Mesenchymal stem cell (in vitro differentiated cells and primary cell): ENCODE results near the gene KLHL14. TPM values are rescaled to one million over a fixed set of nuclear protein-coding genes. Genes with fewer than 3 reads are reported as not detected.

ENCODE experiments used
- DNase-seq: peaks from one replicate; pipeline ENCODE4 v3.0.0-alpha.2; 2013
- H2AFZ ChIP-seq: one replicate; pipeline ENCODE4 v1.6.1; 2013; ENCODE audit warnings: low read depth, mild to moderate bottlenecking, control low read depth, inconsistent platforms, low read length, moderate library complexity
- H2AK5ac ChIP-seq: 2 replicates; pipeline ENCODE4 v1.6.1; 2013; ENCODE audit warnings: low read length, moderate library complexity, mild to moderate bottlenecking, inconsistent platforms; ENCODE audit not compliant: severe bottlenecking
- H2BK120ac ChIP-seq: one replicate; pipeline ENCODE4 v1.6.1; 2013; ENCODE audit warnings: low read depth, mild to moderate bottlenecking, inconsistent platforms, low read length, moderate library complexity
- H2BK12ac ChIP-seq, 2 experiments: one replicate each; pipeline ENCODE4 v1.6.1; 2013; ENCODE audit warnings: inconsistent platforms in 2 of 2, low read length in 2 of 2, mild to moderate bottlenecking in 2 of 2, moderate library complexity in 2 of 2, control low read depth in 1 of 2
- H2BK15ac ChIP-seq: one replicate; pipeline ENCODE4 v1.6.1; 2013; ENCODE audit warnings: mild to moderate bottlenecking, low read depth, inconsistent platforms; ENCODE audit not compliant: poor library complexity, severe bottlenecking
- H2BK5ac ChIP-seq: 2 replicates; pipeline ENCODE4 v1.6.1; 2013; ENCODE audit warnings: low read depth, mild to moderate bottlenecking, low read length, control low read depth, inconsistent platforms; ENCODE audit not compliant: poor library complexity, severe bottlenecking
- H3K14ac ChIP-seq, 2 experiments: one replicate each; pipeline ENCODE4 v1.6.1; 2013; ENCODE audit warnings: inconsistent platforms in 2 of 2, low read length in 2 of 2, control low read depth in 1 of 2, mild to moderate bottlenecking in 1 of 2, moderate library complexity in 1 of 2
- H3K18ac ChIP-seq, 2 experiments: one replicate each; pipeline ENCODE4 v1.6.1; 2013; ENCODE audit warnings: inconsistent platforms in 2 of 2, low read length in 2 of 2, control low read depth in 1 of 2, low read depth in 1 of 2, mild to moderate bottlenecking in 1 of 2
- H3K23ac ChIP-seq, 2 experiments: one replicate each; pipeline ENCODE4 v1.6.1; 2013; ENCODE audit warnings: inconsistent platforms in 2 of 2, low read length in 2 of 2, mild to moderate bottlenecking in 2 of 2, moderate library complexity in 2 of 2, control low read depth in 1 of 2
- H3K27ac ChIP-seq: 2 replicates; pipeline ENCODE4 v1.5.1; 2013; ENCODE audit warnings: mild to moderate bottlenecking, moderate library complexity, low read length, control low read depth, inconsistent platforms; ENCODE audit not compliant: poor library complexity, severe bottlenecking
- H3K27me3 ChIP-seq, 2 experiments: 2 replicates each; pipeline versions ENCODE4 v1.6.1 to v1.7.0; 2013; ENCODE audit warnings: low read length in 2 of 2, mild to moderate bottlenecking in 2 of 2, moderate library complexity in 2 of 2, control low read depth in 1 of 2, inconsistent platforms in 1 of 2; ENCODE audit not compliant: control insufficient read depth in 1 of 2, insufficient read depth in 1 of 2
- H3K36me3 ChIP-seq, 2 experiments: 2 replicates each; pipeline versions ENCODE4 v1.6.1 to v1.7.0; 2013; ENCODE audit warnings: low read length in 2 of 2, control low read depth in 1 of 2, inconsistent platforms in 1 of 2, low read depth in 1 of 2, mild to moderate bottlenecking in 1 of 2; ENCODE audit not compliant: insufficient read depth in 2 of 2, control insufficient read depth in 1 of 2
- H3K4ac ChIP-seq, 2 experiments: one replicate each; pipeline ENCODE4 v1.6.1; 2013; ENCODE audit warnings: inconsistent platforms in 2 of 2, low read length in 2 of 2, mild to moderate bottlenecking in 2 of 2, moderate library complexity in 2 of 2, control low read depth in 1 of 2, low read depth in 1 of 2
- H3K4me1 ChIP-seq: 2 replicates; pipeline ENCODE4 v1.6.1; 2013; ENCODE audit warnings: low read depth, low read length, control low read depth; ENCODE audit not compliant: control insufficient read depth, insufficient read depth
- H3K4me2 ChIP-seq: 2 replicates; pipeline ENCODE4 v1.6.1; 2013; ENCODE audit warnings: low read length, mild to moderate bottlenecking, inconsistent platforms; ENCODE audit not compliant: poor library complexity, severe bottlenecking
- H3K4me3 ChIP-seq, 2 experiments: 2 replicates each; pipeline versions ENCODE4 v1.5.1 to v1.7.0; 2013; ENCODE audit warnings: low read length in 2 of 2, mild to moderate bottlenecking in 2 of 2, control low read depth in 1 of 2, low read depth in 1 of 2; ENCODE audit not compliant: insufficient read depth in 1 of 2
- H3K79me1 ChIP-seq: replicated peaks from 2 replicates; pipeline ENCODE4 v1.6.1; 2013; ENCODE audit warnings: mild to moderate bottlenecking, control low read depth, low read length, inconsistent platforms; ENCODE audit not compliant: poor library complexity, severe bottlenecking
- H3K9ac ChIP-seq: 2 replicates; pipeline ENCODE4 v1.7.0; 2013; ENCODE audit warnings: mild to moderate bottlenecking, low read length, moderate library complexity
- H3K9me3 ChIP-seq: 2 replicates; pipeline ENCODE4 v1.7.0; 2013; ENCODE audit warnings: mild to moderate bottlenecking, low read length; ENCODE audit not compliant: control insufficient read depth
- H4K8ac ChIP-seq: one replicate; pipeline ENCODE4 v1.6.1; 2013; ENCODE audit warnings: inconsistent platforms, mild to moderate bottlenecking, low read length, moderate library complexity
- H4K91ac ChIP-seq: one replicate; pipeline ENCODE4 v1.6.1; 2013; ENCODE audit warnings: mild to moderate bottlenecking, low read length, inconsistent platforms
- WGBS: methylation state at CpG from one replicate; pipeline ENCODE4 v1.1.7; 2013; ENCODE audit warnings: mixed read lengths; 5-methylcytosine and 5-hydroxymethylcytosine counted together
- polyA plus RNA-seq, 2 experiments: library from polyadenylated mRNA; stranded (reverse); fragments of 200-250 nt; gene quantifications; one replicate each; pipeline ENCODE4 v1.2.3, GENCODE V29; 2013

KLHL14 gene, protein sequence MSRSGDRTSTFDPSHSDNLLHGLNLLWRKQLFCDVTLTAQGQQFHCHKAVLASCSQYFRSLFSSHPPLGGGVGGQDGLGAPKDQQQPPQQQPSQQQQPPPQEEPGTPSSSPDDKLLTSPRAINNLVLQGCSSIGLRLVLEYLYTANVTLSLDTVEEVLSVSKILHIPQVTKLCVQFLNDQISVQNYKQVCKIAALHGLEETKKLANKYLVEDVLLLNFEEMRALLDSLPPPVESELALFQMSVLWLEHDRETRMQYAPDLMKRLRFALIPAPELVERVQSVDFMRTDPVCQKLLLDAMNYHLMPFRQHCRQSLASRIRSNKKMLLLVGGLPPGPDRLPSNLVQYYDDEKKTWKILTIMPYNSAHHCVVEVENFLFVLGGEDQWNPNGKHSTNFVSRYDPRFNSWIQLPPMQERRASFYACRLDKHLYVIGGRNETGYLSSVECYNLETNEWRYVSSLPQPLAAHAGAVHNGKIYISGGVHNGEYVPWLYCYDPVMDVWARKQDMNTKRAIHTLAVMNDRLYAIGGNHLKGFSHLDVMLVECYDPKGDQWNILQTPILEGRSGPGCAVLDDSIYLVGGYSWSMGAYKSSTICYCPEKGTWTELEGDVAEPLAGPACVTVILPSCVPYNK
- polyA plus RNA-seq (2013, experiment 1 of 2): 18.0 TPM
- polyA plus RNA-seq (2013, experiment 2 of 2): 17.8 TPM

DNA sequence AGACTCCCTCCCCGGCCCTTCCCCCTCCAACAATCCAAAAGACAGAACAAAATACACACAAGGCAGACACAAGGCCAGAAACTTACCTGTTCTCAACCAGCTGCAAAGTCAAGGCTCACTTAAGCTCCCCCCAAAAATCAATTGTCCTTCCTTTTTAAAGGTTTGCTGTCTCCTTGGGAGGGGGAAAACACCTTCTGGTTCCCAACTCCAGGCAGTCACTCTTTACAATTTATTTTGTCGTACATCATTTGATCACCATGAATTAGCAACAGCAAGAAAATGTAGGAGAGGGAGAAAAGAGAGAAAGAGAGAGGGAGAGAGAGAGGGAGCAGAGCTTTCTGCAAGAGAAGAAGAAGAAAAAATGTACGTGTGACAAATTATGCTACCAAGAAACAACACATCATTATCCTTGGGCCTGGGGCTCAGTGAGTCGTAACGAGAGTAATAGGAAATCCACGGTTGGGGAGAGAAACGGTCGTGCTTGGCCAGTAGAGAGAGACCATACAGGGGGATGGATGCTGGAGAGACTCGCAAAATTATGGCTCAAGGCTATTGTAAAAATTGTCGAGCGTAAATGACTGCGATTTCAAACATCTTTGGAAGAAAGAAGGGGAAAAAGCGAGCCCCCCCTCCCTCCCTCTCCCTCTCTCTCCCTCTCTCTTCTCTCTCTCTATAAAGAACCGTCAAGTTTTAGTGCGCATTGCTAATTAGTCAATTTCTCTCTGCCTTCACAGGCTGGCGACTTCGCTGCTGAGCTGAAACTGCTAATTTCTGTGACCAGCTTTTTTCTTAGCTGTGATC lies at the start of gene KLHL14:
KLHL14 (minus strand) TSS at position 443 of the 801 bp plus-strand sequence. CDS start 2,432 bp downstream, outside the sequence.
- Histone ChIP-seq H3K9ac (no peak within 1 kb of the TSS), H2BK5ac (no peak within 1 kb of the TSS), H3K36me3 (no peaks in the 10 kb centered on the region), H2BK12ac (peak within 1 kb of the TSS in 1 of 2 experiments; percentile 59), H3K4me2 (peak within 1 kb of the TSS; percentile 74), H3K9me3 (no peaks in the 10 kb centered on the region), H4K91ac (peak within 1 kb of the TSS; percentile 47), H2BK15ac (no peak within 1 kb of the TSS), H3K23ac (peak within 1 kb of the TSS in 1 of 2 experiments; percentile 86), H2AK5ac (no peak within 1 kb of the TSS), H3K4me1 (peaks cover 25% of the 10 kb centered on the region), H3K27ac (no peak within 1 kb of the TSS), H3K4me3 (peak within 1 kb of the TSS; percentile 41 to 61), H3K4ac (peak within 1 kb of the TSS; percentile 65 to 76), H3K18ac (peak within 1 kb of the TSS; percentile 48 to 86), H2AFZ (peak within 1 kb of the TSS; percentile 29), H2BK120ac (peak within 1 kb of the TSS; percentile 22), H3K79me1 (no peaks in the 10 kb centered on the region), H3K14ac (peak within 1 kb of the TSS in 1 of 2 experiments; percentile 64), H3K27me3 (peaks cover 11 to 49% of the 10 kb centered on the region in 2 experiments), H4K8ac (peak within 1 kb of the TSS; percentile 64)
- peak; percentile 23 for DNase-seq
- WGBS: 13% methylated on average over 12 of the region's 17 CpGs

DNA sequence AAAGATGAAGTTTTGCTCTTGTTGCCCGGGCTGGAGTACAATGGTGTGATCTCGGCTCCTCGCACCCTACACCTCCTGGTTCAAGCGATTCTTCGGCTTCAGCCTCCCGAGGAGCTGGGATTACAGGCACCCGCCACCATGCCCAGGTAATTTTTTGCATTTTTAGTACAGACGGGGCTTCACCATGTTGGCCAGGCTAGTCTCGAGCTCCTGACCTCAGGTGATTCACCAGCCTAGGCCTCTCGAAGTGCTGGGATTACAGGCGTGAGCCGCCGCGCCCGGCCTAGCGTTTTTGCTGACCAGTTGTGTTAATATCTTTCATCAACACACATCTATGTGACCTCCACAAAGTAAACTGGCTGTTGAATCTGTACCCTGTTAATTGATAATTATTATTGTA lies 49.4 kb upstream of the KLHL14 start:
- no peak overlapping the region for H3K4me3 ChIP-seq
- no peak overlapping the region for H3K27ac ChIP-seq
- H3K4ac ChIP-seq: no peak overlapping the region
- no peak overlapping the region for H2BK120ac ChIP-seq
- 94% methylated on average over 10 of the region's 16 CpGs for WGBS
- H3K4me1 ChIP-seq: no peaks in the 10 kb centered on the region
- H3K36me3 ChIP-seq: no peaks in the 10 kb centered on the region
- no peaks in the 10 kb centered on the region for H3K9me3 ChIP-seq
- no peaks in the 10 kb centered on the region for H3K79me1 ChIP-seq
- no peak overlapping the region for H4K91ac ChIP-seq
- H3K18ac ChIP-seq: no peak overlapping the region
- no peak overlapping the region for H2BK15ac ChIP-seq
- H3K14ac ChIP-seq: no peak overlapping the region
- no peak for DNase-seq
- H2BK5ac ChIP-seq: no peak overlapping the region
- H2BK12ac ChIP-seq: no peak overlapping the region
- H4K8ac ChIP-seq: no peak overlapping the region
- no peak overlapping the region for H2AFZ ChIP-seq
- H3K4me2 ChIP-seq: no peak overlapping the region
- H3K27me3 ChIP-seq: no peaks in the 10 kb centered on the region
- no peak overlapping the region for H3K23ac ChIP-seq
- H2AK5ac ChIP-seq: no peak overlapping the region
- H3K9ac ChIP-seq: no peak overlapping the region

DNA sequence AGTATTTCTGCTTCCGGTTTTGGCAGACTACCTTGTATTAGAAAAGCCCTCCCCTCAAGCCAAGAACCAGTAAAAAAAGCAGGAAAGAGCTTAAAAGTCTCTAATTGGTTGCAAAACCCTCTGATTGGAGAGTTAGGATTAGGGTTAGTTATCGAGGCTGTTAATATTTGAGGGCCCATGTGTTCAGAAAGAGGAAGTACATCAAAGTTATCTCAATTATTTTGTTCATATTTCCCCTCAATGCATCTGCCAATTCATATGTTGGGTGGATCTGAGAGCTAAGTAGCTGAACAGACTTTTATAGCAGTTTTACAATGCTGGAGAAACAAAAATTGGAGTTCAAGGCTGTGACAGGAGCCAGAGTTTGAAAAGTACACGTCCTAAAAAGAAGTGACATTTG lies 43.1 kb upstream of the KLHL14 start:
- H3K9me3 ChIP-seq: peaks cover 3% of the 10 kb centered on the region
- no peak overlapping the region for H2BK120ac ChIP-seq
- H3K27me3 ChIP-seq: no peaks in the 10 kb centered on the region
- H2BK15ac ChIP-seq: no peak overlapping the region
- no peak overlapping the region for H2BK12ac ChIP-seq
- 82% methylated on average over 1 of the region's 3 CpGs for WGBS
- H3K79me1 ChIP-seq: no peaks in the 10 kb centered on the region
- H2AK5ac ChIP-seq: no peak overlapping the region
- H3K23ac ChIP-seq: no peak overlapping the region
- no peak overlapping the region for H4K91ac ChIP-seq
- no peak overlapping the region for H2AFZ ChIP-seq
- no peak overlapping the region for H3K18ac ChIP-seq
- no peak overlapping the region for H3K27ac ChIP-seq
- no peak overlapping the region for H2BK5ac ChIP-seq
- no peak overlapping the region for H3K4ac ChIP-seq
- no peak overlapping the region for H3K14ac ChIP-seq
- no peak overlapping the region for H4K8ac ChIP-seq
- H3K9ac ChIP-seq: no peak overlapping the region
- H3K4me2 ChIP-seq: no peak overlapping the region
- H3K36me3 ChIP-seq: no peaks in the 10 kb centered on the region
- no peak overlapping the region for H3K4me3 ChIP-seq
- H3K4me1 ChIP-seq: no peaks in the 10 kb centered on the region
- DNase-seq: no peak
